ENCODE results near the gene VDAC1.
"Not testable (repeated sequence)": the region's sequence is repeated elsewhere in the genome, so short reads cannot be mapped to it uniquely, and the experiment has no call there.

VDAC1 gene

GRCh38 chr5:133995341-133995740 lies 9.4 kb downstream of the VDAC1 start:
- DNase-seq (ENCODE audit: low spot score), result no peak

GRCh38 chr5:133994990-133995333 lies 9.8 kb downstream of the VDAC1 start:
- no peak for DNase-seq (ENCODE audit: low spot score)

- DNase-seq (ENCODE audit: low spot score), result no peak
These were observed 10.3 kb downstream of the VDAC1 start for GRCh38 chr5:133994297-133994989.

GRCh38 chr5:133993185-133993936 lies 11.4 kb downstream of the VDAC1 start:
- DNase-seq (ENCODE audit: low spot score), result no peak

DNA sequence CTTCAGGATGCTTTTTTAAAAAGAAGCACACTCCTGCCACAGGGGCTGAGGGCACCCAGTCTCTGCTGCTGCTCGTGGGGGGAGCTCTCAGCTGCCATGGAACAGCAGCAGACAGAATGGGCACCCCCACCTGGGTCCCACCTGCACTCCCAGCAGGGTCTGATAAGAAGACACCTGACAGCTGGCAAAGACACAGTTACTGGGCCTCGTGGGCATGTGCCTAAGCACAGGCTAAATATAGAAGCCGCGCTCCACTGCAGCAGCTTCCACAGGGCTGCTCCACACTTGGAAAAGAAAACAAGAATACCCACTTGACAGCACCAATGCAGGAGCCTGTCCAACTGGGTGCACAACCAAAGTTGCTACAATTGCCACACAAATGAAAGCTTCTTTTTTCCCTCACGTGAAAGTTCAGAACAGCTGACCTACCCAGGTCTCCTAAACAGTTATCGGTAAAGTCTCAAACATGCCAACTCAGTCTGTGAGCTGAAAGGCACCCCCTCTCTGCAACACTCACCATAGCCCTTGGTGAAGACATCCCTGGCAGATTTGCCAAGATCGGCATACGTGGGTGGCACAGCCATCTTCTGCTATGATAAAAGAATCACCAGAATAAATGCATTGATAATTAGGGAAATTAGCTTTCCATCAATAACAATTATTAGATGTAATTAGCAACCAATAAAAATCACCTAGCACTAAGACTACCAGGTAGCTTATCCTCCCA lies 12.2 kb downstream of the VDAC1 start:
- DNase-seq (ENCODE audit: low spot score), result peak; percentile 72

GRCh38 chr5:133991171-133991910 lies 13.4 kb downstream of the VDAC1 start:
- no peak for DNase-seq (ENCODE audit: low spot score)

DNA sequence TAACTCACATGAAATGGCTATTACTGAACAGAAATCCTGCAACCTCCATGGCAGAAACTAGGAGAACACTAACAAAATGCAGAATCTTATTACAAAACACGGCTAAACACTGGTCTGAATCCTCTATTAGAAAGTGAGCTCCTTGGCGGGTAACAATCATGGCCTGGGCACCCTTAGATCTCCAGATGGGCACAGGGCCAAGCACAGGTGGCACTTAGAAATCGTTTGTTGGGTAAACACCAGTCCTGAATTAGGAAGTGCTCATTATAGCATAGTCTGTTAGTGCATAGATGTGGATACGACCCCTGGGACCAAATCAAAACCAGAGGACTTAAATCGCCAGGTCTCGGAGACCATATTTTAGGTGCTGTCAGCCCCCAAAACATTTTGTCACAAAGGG lies 14.4 kb downstream of the VDAC1 start:
- peak; percentile 72 for DNase-seq (ENCODE audit: low spot score)

- DNase-seq (ENCODE audit: low spot score), result peak; percentile 48
These were observed 19.1 kb downstream of the VDAC1 start for GRCh38 chr5:133985540-133986180.

- DNase-seq (ENCODE audit: low spot score), result no peak
These were observed 21.1 kb downstream of the VDAC1 start for GRCh38 chr5:133983674-133984073.

DNA sequence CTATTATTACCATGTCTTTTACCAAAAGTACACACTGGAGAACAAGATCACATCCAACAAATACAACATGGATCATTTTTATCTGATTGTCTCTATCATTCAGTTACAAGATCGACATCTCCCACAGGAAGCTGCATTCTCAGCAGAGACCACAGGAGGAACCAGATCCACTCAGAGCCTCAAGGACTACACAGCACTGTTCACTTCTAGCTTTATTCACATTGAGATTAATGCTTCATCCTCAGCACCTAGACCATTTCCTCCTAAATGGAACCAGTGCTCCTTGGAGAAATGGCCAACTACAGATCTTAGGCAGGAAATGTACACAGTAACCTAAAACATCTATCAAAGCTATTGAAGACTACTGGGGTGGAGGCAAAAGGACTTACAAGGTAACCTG lies 23.1 kb downstream of the VDAC1 start:
- no peak for DNase-seq (ENCODE audit: low spot score)

- no peak for DNase-seq (ENCODE audit: low spot score)
These were observed 24.1 kb downstream of the VDAC1 start for GRCh38 chr5:133980652-133981051.

DNA sequence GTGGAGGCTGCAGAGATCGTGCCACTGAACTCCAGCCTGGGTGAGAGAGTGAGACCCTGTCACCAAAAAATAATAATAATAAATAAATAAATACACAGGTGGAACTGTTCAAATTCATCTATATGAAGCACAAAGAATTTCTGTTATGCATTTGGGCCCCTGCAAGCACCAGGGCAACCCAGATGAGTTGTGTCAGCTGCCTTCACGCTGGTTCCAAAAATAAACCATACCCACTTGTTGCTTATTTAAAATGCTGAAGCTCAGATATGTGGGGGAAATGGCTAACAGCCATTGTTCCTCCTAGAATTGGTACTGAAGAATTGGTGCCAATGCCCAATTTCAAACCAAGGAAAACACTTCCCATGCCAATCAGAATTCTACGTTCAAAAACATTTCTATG lies 25.8 kb downstream of the VDAC1 start:
- no peak for DNase-seq (ENCODE audit: low spot score)

DNA sequence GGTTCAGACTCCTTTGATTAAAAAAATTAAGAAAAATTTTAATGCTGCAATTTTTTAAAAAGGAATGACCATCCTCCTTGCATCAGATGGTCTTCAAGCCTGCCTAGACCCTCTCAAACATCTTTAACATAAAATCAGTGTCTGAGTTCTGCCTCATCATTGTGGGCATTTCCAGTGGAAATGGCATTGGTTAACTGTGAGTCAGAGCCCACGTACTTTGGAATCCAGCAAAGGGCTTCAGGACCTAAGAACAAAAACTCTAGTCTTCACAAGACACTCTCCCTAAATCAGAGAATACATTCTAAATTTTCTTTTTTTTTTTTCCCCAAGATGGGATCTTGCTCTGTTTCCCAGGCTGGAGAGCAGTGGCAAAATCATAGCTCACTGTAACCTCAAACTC lies 26.9 kb downstream of the VDAC1 start:
- DNase-seq (ENCODE audit: low spot score), result no peak

GRCh38 chr5:133977161-133977787 lies 27.5 kb downstream of the VDAC1 start:
- DNase-seq (ENCODE audit: low spot score), result no peak

- not testable (repeated sequence) for DNase-seq (ENCODE audit: low spot score)
These were observed 29.2 kb downstream of the VDAC1 start for GRCh38 chr5:133975546-133975945.

- no peak for DNase-seq (ENCODE audit: low spot score)
These were observed 30.6 kb downstream of the VDAC1 start for GRCh38 chr5:133974142-133974541.

- no peak for DNase-seq (ENCODE audit: low spot score)
These were observed 34.4 kb downstream of the VDAC1 start for GRCh38 chr5:133970325-133970909.

- peak; percentile 37 for DNase-seq (ENCODE audit: low spot score)
These were observed 35.0 kb downstream of the VDAC1 start for GRCh38 chr5:133969654-133970324.

GRCh38 chr5:133968204-133968980 lies 36.4 kb downstream of the VDAC1 start, which contains the start of gene C5orf15:
C5orf15 (minus strand) TSS chr5:133968625; CDS start chr5:133968584, 41 bp downstream.
- DNase-seq (ENCODE audit: low spot score), result peak; percentile 92

All from NAMALWA (cell line).